GM21526 (cell line): ENCODE measurements around the gene BHLHE40.
A peak's percentile ranks its signal among the peaks of the same experiment; 100 is the strongest.
"Not testable (repeated sequence)": the region's sequence is repeated elsewhere in the genome, so short reads cannot be mapped to it uniquely, and the experiment has no call there.

Experiments used
- ATAC-seq: cut with Tn5 transposase; IDR thresholded peaks from one replicate; pipeline ENCODE4 v1.9.1; 2021; ENCODE audit warnings: moderate library complexity; ENCODE audit not compliant: unreplicated experiment, low FRiP score

BHLHE40 gene

DNA sequence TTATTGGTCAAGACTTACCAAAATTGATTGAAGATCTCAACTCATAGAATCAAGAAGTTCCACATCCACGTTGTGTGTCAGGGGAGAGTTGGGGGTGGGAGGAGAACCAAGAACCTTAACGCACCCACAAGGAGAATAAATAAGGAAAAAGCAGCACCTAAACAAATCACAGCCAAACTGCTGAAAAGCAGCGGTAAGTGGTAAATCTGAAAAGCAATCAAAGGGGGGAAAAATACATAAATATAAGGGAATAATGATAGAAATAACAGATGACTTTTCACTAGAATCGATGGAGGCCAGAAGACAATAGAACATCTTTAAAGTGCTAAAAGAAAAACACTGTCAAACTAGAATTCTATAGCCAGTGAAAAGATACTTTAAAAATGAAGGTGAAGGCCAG, 20.1 kb upstream of the BHLHE40 start:
- no peak for ATAC-seq

DNA sequence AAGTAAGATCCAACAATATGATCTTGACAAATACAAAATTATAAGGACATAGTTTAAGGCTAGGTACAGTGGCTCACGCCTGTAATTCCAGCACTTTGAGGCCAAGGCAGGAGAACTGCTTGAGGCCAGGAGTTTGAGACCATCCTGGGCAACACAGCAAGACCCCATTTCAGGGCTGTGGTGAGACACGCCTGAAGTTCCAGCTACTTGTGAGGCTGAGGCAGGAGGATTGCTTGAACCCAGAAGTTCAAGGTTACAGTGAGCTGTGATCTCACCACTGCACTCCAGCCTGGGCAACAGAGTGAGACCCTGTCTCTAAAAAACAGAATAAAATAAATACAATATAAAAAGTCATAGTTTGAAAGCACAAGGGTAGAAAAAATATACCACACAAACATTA, 17.4 kb upstream of the BHLHE40 start:
- not testable (repeated sequence) for ATAC-seq

DNA sequence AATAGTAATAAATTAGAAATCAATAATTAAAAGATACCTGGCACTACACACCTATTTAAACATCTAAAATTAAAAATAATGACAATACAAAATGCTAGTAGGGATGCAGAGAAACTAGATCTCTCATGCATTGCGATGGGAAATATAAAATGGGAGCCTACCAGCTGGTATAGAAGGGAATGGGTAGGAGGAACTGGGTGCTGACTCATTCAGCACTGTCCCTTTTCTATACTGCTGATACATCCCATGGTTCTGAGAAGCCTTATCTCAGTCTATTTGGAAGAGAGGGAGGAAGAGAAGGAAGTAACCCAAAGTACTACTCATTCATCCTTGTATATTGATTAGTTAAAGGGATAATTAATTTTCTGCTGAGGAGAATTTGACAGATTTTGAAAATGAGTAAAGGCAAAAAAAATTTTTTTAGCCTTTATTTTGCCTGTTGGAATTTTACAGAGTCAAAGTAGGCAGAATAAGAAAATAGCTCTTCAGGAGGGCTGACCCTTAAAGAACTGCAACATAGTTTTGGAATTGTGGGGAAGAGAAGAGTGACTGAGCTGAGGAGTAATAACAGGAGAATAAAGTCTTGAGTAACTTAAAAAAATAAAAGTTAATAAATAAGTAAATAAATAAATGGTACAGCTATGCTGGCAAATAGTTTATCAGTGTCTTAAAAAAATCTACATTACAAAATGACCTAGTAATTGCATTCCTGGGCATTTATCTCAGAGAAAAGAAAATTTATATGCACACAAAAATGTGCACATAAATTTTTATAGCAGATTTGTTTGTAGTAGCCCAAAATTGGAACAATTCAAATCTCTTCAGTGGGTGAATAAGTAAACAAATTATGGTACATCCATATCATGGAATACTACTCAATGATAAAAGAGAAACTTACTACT, 15.3 kb upstream of the BHLHE40 start:
- ATAC-seq = no peak

DNA sequence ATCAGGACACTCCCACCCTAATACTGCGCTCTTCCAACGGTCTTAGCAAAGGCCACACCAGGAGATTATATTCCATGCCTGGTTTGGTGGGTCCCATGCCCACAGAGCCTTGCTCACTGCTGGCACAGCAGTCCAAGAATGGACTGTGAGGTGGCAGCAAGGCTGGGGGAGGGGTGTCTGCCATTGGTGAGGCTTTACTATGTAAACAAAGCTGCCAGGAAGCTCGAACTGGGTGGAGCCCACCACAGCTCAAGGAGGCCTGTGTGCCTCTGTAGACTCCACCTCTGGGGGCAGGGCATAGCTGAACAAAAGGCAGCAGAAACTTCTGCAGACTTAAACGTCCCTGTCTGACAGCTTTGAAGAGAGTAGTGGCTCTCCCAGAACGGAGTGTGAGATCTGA, 13.2 kb upstream of the BHLHE40 start:
- not testable (repeated sequence) for ATAC-seq

DNA sequence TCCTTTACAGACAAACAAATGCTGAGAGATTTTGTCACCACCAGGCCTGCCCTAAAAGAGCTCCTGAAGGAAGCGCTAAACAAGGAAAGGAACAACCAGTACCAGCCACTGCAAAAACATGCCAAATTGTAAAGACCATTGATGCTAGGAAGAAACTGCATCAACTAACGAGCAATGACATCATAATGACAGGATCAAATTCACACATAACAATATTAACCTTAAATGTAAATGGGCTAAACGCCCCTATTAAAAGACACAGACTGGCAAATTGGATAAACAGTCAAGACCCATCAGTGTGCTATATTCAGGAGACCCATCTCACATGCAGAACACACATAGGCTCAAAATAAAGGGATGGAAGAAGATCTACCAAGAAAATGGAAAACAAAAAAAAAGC, 11.6 kb upstream of the BHLHE40 start:
- not testable (repeated sequence) for ATAC-seq

DNA sequence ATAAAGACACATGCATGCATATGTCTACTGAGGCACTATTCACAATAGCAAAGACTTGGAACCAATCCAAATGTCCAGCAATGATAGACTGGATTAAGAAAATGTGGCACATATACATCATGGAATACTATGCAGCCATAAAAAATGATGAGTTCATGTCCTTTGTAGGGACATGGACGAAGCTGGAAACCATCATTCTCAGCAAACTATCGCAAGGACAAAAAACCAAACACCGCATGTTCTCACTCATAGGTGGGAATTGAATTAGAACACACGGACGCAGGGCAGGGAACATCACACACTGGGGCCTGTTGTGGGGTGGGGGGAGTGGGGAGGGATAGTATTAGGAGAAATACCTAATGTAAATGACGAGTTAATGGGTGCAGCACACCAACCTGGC, 7.8 kb upstream of the BHLHE40 start:
- ATAC-seq = not testable (repeated sequence)

DNA sequence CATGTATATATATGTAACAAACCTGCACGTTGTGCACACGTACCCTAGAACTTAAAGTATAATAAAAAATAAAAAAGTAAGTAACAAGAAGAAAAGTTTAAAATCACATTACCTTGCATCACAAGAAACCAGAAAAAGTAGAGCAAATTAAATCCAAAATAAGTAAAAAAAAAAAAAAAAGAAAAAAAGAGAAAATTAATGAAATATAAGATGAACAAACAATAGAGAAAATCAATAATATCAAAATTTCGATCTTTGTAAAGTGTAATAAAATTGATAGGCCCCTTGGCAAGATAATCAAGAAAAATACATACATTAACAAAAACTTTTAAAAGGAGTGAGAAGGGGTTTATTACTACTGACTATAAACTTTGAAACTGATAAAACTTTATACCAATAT, 7.4 kb upstream of the BHLHE40 start:
- ATAC-seq = no peak

DNA sequence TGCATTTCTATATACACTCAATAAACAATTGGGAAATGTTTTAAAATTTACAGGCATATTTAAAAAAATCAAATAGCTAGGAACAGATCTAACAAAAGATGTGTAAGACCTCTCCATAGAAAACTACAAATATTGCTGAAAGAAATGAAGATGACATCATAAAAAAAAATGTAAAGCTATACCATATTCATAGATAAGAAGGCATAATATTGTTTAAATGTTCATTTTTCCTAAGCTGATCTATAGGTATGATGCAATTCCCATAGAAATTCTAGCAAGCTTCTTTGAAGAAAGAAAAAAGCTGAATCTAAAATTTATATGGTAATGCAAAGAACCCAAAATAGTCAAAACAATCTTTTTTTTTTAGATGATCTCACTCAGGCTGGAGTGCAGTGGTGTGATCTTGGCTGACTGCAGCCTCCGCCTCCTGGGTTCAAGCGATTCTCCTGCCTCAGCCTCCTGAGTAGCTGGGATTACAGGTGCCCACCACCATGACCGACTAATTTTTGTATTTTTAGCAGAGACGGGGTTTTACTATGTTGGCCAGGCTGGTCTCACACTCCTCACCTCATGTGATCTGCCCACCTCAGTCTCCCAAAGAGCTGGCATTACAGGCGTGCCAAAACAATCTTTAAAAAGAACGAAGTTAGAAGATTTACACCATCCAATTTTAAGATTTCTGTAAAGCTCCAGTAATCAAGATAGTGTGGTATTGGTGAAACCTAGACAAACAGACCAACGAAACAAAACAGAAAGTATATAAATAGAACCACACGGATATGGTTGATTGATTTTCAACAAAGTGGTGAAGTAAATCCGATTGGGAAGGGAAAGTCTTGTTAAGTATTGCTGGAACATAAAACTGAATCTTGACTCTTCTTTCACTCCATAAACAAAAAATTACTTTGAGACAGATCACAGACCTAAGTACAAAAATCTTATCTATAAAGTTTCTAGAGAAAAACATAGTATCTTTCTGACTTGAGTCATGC, 6.3 kb upstream of the BHLHE40 start:
- ATAC-seq = peak; percentile 35

DNA sequence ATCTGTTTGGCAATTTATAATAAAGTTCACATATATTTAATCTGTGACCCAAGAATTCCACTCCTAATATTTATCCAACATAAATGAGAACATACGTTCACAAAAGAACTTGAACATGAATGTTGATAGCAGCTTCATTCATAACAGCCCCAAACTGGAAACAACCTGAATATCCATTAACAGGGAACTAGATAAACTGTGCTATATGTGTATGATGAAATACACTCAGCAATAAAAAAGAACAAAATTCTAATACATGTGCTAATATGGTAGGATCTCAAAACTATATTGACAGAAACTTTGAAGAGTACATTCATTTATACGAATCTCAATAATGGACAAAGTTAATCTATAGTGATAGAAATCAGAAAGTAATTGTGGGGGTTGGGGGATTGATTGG, 5.1 kb upstream of the BHLHE40 start:
- no peak for ATAC-seq

DNA sequence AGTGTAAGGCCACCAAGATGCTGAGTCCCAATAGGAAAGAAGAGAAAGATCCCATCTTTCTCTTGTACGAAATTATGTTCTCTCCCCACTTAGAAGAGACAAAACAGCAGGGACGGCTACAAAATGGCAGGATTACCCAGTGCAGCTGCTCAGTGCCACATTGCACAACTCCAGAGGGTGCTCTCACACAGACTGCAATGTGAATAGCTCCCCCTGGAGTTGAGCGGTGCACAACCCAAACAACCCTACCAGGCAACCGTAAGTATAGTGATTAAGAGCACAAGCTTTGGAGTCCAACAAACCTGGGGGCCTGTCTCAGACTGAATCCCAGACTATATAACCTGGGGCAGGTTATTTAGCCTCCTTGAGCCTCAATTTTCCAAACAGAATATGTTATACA, 3.1 kb upstream of the BHLHE40 start:
- ATAC-seq = no peak

DNA sequence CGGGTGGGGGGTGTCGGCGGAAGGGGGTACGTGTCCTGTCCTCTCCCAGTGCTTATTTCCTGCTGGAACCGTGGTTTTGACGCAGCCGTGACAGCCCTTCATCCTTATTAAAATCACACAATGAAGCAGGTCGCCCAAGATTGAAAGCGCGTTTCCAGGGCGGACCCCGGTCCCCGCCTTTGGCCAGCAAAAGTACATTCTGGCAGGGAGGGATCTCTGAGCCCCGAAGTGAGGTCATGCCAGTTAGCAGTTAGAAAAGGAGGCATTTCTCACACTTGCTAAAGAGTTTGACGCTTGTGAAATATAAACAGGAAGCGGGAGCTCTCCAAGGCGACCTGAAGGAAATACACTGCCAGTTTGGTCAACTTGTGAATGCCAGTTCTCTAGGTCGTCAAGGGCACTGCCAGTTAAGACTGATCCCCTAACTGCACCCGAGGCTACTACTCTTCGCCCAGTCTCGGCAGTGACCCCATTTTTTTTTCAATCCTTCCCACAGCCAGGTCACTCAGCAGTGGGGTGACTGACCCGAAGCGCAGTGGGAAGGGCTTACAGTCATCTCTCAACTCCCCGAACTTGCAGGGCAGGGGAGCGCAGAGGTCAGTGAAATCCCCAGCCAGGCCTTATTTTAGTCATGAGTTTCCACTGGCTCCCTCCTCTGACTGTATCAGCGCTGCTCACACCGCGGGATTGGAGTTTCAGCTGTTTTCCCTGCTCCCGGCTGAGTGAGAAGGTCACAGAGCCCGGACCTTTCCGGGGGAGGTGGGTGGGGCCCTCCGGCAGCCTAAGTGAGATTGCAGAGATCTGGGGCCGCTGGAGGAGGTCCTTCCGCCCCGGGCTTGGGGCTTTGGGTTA, 2.0 kb upstream of the BHLHE40 start:
- peak; percentile 33 for ATAC-seq

DNA sequence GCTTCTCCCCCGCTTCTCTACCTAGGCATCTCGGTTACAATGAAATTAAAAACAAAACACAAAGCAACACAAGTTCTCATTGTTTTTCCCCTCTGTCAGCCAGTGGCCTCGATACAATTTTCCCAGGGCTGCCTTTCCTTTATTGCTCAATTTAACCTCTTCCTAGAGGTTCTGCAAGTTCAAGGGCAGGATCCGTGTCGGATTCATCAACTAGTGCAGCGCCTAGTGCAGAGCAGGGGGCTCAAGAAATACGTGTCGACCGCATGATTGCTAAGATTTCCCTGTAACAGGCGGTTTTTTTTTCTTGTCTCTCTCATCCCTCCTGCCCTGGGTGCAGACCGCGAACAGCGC, 1.4 kb upstream of the BHLHE40 start:
- no peak for ATAC-seq

DNA sequence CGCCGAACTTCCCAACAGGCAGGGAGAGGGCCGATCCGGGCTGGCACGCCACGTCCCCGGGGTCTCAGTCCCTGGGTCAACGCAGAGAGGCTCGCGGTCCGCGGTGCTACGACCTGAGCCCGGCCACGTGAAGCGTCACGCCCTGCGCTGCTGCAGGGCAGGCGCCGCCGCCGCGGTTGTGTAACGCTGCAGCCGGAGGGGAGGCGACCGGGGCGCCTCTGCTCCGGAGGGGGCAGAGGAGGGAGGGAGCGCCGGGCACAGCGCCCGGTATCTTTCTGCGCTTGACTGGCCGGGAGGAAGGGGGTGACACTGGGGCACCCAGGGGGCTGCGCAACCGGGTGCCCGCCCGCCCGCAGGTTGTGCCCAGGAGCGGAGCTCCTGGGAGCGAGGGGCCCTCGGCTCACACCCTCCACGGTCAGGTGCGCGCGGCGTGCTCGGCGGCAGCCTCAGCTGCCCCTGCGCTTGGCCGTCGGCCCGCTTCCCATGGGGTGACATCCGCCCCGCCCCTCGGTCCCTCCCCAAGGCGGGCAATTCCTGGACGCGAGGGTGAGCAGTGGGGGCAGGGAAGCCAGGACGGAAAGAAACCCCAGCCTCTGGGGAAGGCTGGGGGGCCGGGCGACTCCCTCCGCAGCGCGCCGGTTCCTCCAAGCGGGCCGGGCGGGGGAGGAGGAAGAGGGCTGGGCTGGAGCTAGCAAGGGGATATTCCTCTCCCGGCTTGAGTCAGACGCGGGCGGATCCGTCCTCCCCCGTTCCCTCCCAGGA, 852 bp upstream of the BHLHE40 start:
- ATAC-seq = peak; percentile 36

DNA sequence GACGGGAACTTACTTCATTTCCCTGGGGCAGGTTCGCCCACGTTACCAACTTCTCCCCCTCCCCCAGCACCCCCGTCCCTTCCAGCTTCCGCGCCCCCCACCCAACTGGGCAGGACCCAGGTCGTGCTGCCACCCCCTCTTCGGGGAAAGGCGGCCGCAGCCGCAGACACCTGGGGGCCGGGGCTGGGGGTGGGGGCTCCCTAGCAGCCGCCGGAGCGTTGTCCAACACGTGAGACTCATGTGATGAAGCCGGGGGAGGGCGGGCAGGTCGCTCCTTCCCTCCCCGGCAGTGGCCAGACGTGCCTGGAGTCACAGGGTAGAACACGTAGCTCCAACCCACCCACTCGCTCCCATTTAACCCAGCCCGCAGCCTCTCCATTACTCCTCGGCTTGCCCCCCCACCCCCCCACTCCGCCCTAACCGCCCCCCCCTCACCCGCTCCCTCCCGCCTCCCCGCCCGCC, 240 bp upstream of the BHLHE40 start:
- peak; percentile 40 for ATAC-seq

DNA sequence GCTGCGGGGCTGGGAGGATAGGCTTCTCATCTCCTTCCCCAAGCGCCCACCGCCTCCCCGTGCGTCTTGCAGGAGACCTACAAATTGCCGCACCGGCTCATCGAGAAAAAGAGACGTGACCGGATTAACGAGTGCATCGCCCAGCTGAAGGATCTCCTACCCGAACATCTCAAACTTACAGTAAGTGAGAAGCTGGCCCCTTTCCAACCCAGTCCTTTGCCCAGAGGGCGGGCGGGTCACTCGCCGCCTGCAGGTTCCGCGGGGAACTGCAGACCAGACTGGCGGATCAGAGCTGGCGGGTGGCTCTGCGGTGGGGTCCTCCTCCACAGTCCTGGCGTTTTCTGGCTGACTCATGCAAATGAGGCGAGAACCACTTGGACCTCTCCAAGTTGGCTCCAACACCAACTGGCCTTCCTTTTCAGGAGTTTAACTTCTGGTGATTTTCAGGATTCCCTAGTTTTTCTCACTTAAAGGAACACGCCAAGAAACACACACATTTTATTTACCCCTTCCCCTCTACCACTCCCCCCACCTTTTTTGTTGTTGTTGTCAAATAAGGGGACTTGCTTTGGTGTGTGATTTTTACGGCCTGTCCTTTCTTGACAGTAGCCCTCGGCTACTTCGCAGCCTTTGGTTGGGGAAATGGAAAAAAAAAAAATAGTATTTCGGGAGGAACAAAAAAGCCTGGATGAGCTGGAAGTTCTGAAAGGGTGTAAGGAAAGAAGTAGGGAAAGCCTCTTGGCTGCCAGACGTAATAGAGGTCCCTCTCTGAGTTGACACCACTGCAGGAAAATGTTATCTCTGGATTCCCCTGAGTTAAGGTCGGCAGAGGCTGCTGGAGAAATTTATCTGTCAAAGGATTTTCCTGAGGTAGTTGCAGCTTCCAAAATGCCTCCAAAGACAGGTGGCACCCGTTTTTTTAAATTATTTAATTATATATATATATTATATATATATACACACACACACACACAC, 1.3 kb downstream of the BHLHE40 start:
- ATAC-seq = peak; percentile 22

DNA sequence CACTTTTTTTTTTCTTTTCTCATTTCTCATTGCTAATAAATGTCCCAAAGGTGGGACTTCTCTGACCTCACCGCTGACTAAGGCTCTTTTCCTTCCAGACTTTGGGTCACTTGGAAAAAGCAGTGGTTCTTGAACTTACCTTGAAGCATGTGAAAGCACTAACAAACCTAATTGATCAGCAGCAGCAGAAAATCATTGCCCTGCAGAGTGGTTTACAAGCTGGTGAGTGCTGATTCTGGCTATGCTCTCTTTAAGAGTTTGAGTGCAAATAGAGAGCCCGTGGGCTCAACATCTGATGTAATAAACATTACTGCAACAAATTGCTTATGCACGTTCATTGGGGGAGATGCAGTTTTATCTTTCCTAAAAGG, 2.0 kb downstream of the BHLHE40 start:
- ATAC-seq = no peak

DNA sequence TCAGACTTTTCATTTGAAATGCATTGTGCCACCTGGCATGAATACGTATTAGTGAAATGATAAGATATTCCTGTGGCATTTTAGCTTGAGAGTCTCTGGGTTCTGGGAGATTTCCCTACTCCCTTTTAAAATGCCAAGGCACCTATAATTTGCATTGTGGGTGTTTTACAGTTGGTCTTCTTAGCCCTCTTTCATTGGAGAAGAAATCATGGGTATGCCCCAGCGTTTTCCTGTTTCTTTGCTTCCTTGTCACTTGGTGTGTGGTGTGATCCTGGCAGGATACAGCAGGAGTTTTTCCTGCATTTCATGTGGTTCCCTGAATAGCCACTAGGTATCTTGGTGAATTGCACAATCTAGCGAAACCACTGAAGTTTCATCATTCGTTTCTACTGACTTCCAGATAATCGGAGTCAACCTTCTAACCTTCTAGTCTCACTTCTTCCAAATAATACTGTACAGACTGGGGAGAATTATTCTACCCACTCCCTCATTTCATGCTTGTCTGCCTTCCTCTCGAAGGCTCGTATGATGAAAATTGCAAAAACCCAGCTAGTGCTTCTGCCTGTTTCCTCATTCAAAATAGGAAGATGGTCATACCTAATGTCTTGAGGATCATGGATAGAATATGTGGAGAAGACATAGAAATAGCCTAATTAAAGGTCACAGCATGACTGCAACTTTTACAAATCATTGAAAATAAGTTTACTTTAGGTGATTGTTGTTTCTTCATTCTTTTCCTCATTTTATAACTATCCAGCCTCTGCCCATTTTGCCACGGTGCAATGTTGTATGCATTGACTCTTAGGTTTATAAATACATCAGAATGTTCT, 2.6 kb downstream of the BHLHE40 start:
- ATAC-seq = no peak
